ENCODE measurements around the gene NTM.
A peak's percentile ranks its signal among the peaks of the same experiment; 100 is the strongest.

NTM gene

GRCh38 chr11:132289590-132290256 lies 919.3 kb downstream of the NTM start:
- no peak for DNase-seq

- no peak for DNase-seq
These were observed 923.2 kb downstream of the NTM start for GRCh38 chr11:132293586-132293985.

GRCh38 chr11:132296946-132297610 lies 926.7 kb downstream of the NTM start:
- no peak for DNase-seq

- DNase-seq: no peak
These were observed 927.9 kb downstream of the NTM start for GRCh38 chr11:132298357-132298756.

- peak in 1 of 3 experiments; percentile 15 for DNase-seq
These were observed 929.9 kb downstream of the NTM start for GRCh38 chr11:132300283-132300682.

GRCh38 chr11:132301465-132301864 lies 931.0 kb downstream of the NTM start:
- no peak for DNase-seq

GRCh38 chr11:132301900-132302299 lies 931.5 kb downstream of the NTM start:
- DNase-seq: no peak

- DNase-seq: no peak
These were observed 937.0 kb downstream of the NTM start for GRCh38 chr11:132307309-132308020.

- no peak for DNase-seq
These were observed 940.3 kb downstream of the NTM start for GRCh38 chr11:132310390-132311375.

- no peak for DNase-seq
These were observed 941.3 kb downstream of the NTM start for GRCh38 chr11:132311703-132312102.

- DNase-seq: no peak
These were observed 941.7 kb downstream of the NTM start for GRCh38 chr11:132312161-132312560.

- DNase-seq: peak in 2 of 3 experiments; percentile 28 to 42
These were observed 942.3 kb downstream of the NTM start for GRCh38 chr11:132312701-132313111.

GRCh38 chr11:132314911-132315455 lies 944.6 kb downstream of the NTM start:
- DNase-seq: no peak

- no peak for DNase-seq
These were observed 945.3 kb downstream of the NTM start for GRCh38 chr11:132315696-132316095.

- no peak for DNase-seq
These were observed 948.2 kb downstream of the NTM start for GRCh38 chr11:132318421-132319157.

- DNase-seq: peak in 1 of 3 experiments; percentile 8
These were observed 949.0 kb downstream of the NTM start for GRCh38 chr11:132319419-132319818.

GRCh38 chr11:132330515-132330914 lies 960.1 kb downstream of the NTM start:
- DNase-seq: peak in 1 of 3 experiments; percentile 33

GRCh38 chr11:132332521-132332920 lies 962.1 kb downstream of the NTM start:
- peak in 2 of 3 experiments; percentile 75 to 87 for DNase-seq

- DNase-seq: no peak
These were observed 964.4 kb downstream of the NTM start for GRCh38 chr11:132334769-132335280.

- no peak for DNase-seq
These were observed 964.9 kb downstream of the NTM start for GRCh38 chr11:132335311-132335710.

Data from NCI-H1417 (cell line).